Measurements from ENCODE around the gene HMOX1. TPM values are rescaled to one million over a fixed set of nuclear protein-coding genes. Genes with fewer than 3 reads are reported as not detected.

The HMOX1 gene
- total RNA-seq, 2 donors from 2014 or later = 1.9 to 11.1 TPM

- peak overlapping the region; percentile 21 to 90 for H3K27ac ChIP-seq
- no peaks in the 10 kb centered on the region for H3K27me3 ChIP-seq
- peaks cover 0 to 33% of the 10 kb centered on the region in 2 donors for H3K4me1 ChIP-seq
- peaks cover under 1% of the 10 kb centered on the region for H3K36me3 ChIP-seq
- no peak overlapping the region for H3K4me3 ChIP-seq
- H3K9me3 ChIP-seq = no peaks in the 10 kb centered on the region
- TF ChIP-seq CTCF (IDR thresholded peaks at IDR 0.05) = no peak
- no peak for DNase-seq (ENCODE audit: low spot score)
Observed at GRCh38 chr22:35353318-35353717, 27.6 kb upstream of the HMOX1 start.

- no peak for TF ChIP-seq CTCF (IDR thresholded peaks at IDR 0.05)
- Histone ChIP-seq H3K27ac (no peak overlapping the region), H3K9me3 (no peaks in the 10 kb centered on the region), H3K36me3 (no peaks in the 10 kb centered on the region), H3K4me3 (no peak overlapping the region), H3K4me1 (peaks cover 0 to 33% of the 10 kb centered on the region in 2 donors), H3K27me3 (no peaks in the 10 kb centered on the region)
- DNase-seq (ENCODE audit: low spot score) = no peak
Observed at GRCh38 chr22:35354068-35354467, 26.8 kb upstream of the HMOX1 start.

- no peak overlapping the region for H3K4me3 ChIP-seq
- TF ChIP-seq CTCF (IDR thresholded peaks at IDR 0.05) = no peak
- H3K27ac ChIP-seq = no peak overlapping the region
- no peaks in the 10 kb centered on the region for H3K36me3 ChIP-seq
- no peaks in the 10 kb centered on the region for H3K27me3 ChIP-seq
- H3K4me1 ChIP-seq = no peaks in the 10 kb centered on the region
- no peaks in the 10 kb centered on the region for H3K9me3 ChIP-seq
- no peak for DNase-seq (ENCODE audit: low spot score)
Observed at GRCh38 chr22:35357883-35358621, 22.8 kb upstream of the HMOX1 start.

GRCh38 chr22:35359380-35360065, 21.4 kb upstream of the HMOX1 start:
- H3K4me3 ChIP-seq = no peak overlapping the region
- no peaks in the 10 kb centered on the region for H3K36me3 ChIP-seq
- no peaks in the 10 kb centered on the region for H3K9me3 ChIP-seq
- H3K4me1 ChIP-seq = no peaks in the 10 kb centered on the region
- TF ChIP-seq CTCF (IDR thresholded peaks at IDR 0.05) = no peak
- no peak for DNase-seq (ENCODE audit: low spot score)
- H3K27ac ChIP-seq = no peak overlapping the region
- no peaks in the 10 kb centered on the region for H3K27me3 ChIP-seq

GRCh38 chr22:35361001-35361558, 19.8 kb upstream of the HMOX1 start:
- Histone ChIP-seq H3K4me3 (no peak overlapping the region), H3K27ac (no peak overlapping the region), H3K27me3 (no peaks in the 10 kb centered on the region), H3K4me1 (no peaks in the 10 kb centered on the region), H3K36me3 (no peaks in the 10 kb centered on the region), H3K9me3 (no peaks in the 10 kb centered on the region)
- no peak for TF ChIP-seq CTCF (IDR thresholded peaks at IDR 0.05)
- DNase-seq (ENCODE audit: low spot score) = no peak
